ENCODE results near the gene TNPO3.

GRCh38 chr7:129053938-129054437 is 923 bp downstream of the TNPO3 start:
- TF ChIP-seq CTCF (IDR thresholded peaks at IDR 0.05; ENCODE audit: insufficient read depth, low read length, poor library complexity, severe bottlenecking) (no peak), EZH2phosphoT487 (conservative IDR thresholded peaks at IDR 0.05; ENCODE audit: low read length) (no peak)
